Stimulated activated CD4-positive, alpha-beta T cell treated with anti-CD3 and anti-CD28 coated beads, Interleukin-4, amount 100 ng/mL, for 4 hours (primary cell): Measurements from ENCODE around the gene CTNNA2.

Experiments used
- DNase-seq, 2 experiments: peaks; one replicate each; pipeline ENCODE4 v3.0.0-alpha.2; 2020

Gene CTNNA2

GRCh38 chr2:80670763-80671162 lies 1157.9 kb downstream of the CTNNA2 start:
- no peak for DNase-seq

GRCh38 chr2:80687524-80687923 lies 1174.7 kb downstream of the CTNNA2 start:
- DNase-seq = no peak

- no peak for DNase-seq
Observed at GRCh38 chr2:80689106-80689505, 1176.3 kb downstream of the CTNNA2 start.
